CD4-positive, alpha-beta T cell (primary cell): ENCODE results near the gene LY9. TPM values are rescaled to one million over a fixed set of nuclear protein-coding genes. Genes with fewer than 3 reads are reported as not detected.

ENCODE experiments used
- ATAC-seq: fragments of 200-7000 bp; cut with Tn5 transposase; one replicate; pipeline ENCODE4 v1.10.0; 2022; ENCODE audit warnings: mild to moderate bottlenecking; ENCODE audit not compliant: poor library complexity
- CTCF ChIA-PET: fragments of 350-600 bp; sonication (Branson Sonifier 250); formaldehyde crosslinking; loops from one replicate; lab custom pipeline; 2021; ENCODE audit warnings: antibody characterized with exemption, inconsistent platforms; lab: Charles Lee
- POLR2A ChIA-PET: fragments of 350-600 bp; sonication (Branson Sonifier 250); formaldehyde crosslinking; loops from one replicate; lab custom pipeline; 2021; ENCODE audit warnings: antibody characterized with exemption, inconsistent platforms; lab: Charles Lee
- DNase-seq, 14 experiments: peaks; one replicate each; pipeline ENCODE4 v3.0.0-alpha.2; 2013 to 2020; ENCODE audit warnings: mixed read lengths in 2 of 14
- H3K27ac ChIP-seq, 2 donors: one replicate each; pipeline versions ENCODE4 v1.5.1 to v1.7.0; 2013; ENCODE audit warnings: low read length in 2 of 2, low read depth in 1 of 2, mild to moderate bottlenecking in 1 of 2
- H3K27me3 ChIP-seq, 2 experiments: 1 replicate in 1 of 2; 2 replicates in 1 of 2; pipeline versions ENCODE4 v1.6.1 to v1.7.0; 2013; ENCODE audit warnings: low read length in 2 of 2, control low read depth in 1 of 2, mild to moderate bottlenecking in 1 of 2, moderate library complexity in 1 of 2; ENCODE audit not compliant: insufficient read depth in 2 of 2, control insufficient read depth in 1 of 2
- H3K36me3 ChIP-seq: one replicate; pipeline ENCODE4 v1.6.1; 2013; ENCODE audit warnings: low read length, control low read depth; ENCODE audit not compliant: insufficient read depth
- H3K4me1 ChIP-seq: one replicate; pipeline ENCODE4 v1.6.1; 2013; ENCODE audit warnings: low read length, control low read depth; ENCODE audit not compliant: insufficient read depth
- H3K4me3 ChIP-seq: one replicate; pipeline ENCODE4 v1.5.1; 2013; ENCODE audit warnings: mild to moderate bottlenecking, low read length, moderate library complexity
- H3K9me3 ChIP-seq, 2 experiments: 1 replicate in 1 of 2; 2 replicates in 1 of 2; pipeline versions ENCODE4 v1.6.1 to v1.7.0; 2013; ENCODE audit warnings: low read length in 2 of 2, mild to moderate bottlenecking in 2 of 2, control low read depth in 1 of 2, moderate library complexity in 1 of 2; ENCODE audit not compliant: control insufficient read depth in 1 of 2, insufficient read depth in 1 of 2
- H3K27ac Mint-ChIP-seq: one replicate; pipeline ENCODE4 v1.8.0; 2020; ENCODE audit warnings: mixed read lengths
- H3K27me3 Mint-ChIP-seq: one replicate; pipeline ENCODE4 v1.8.0; 2021; ENCODE audit warnings: mixed read lengths
- H3K36me3 Mint-ChIP-seq: one replicate; pipeline ENCODE4 v1.8.0; 2021; ENCODE audit warnings: low read depth, mixed read lengths
- H3K4me1 Mint-ChIP-seq: one replicate; pipeline ENCODE4 v1.8.0; 2021; ENCODE audit warnings: low read depth, mixed read lengths
- H3K4me3 Mint-ChIP-seq: one replicate; pipeline ENCODE4 v1.8.0; 2020; ENCODE audit warnings: mild to moderate bottlenecking, mixed read lengths
- H3K9me3 Mint-ChIP-seq: one replicate; pipeline ENCODE4 v1.8.0; 2020; ENCODE audit warnings: mixed read lengths
- CTCF ChIP-seq: fragments of 200-600 bp; IDR thresholded peaks from one replicate; pipeline ENCODE4 v1.8.0; 2022; ENCODE audit warnings: antibody characterized with exemption, mild to moderate bottlenecking
- intact Hi-C, 2 experiments: fragments of 100-400 bp; cut with DNase I in 1 of 2; cut with micrococcal nuclease in 1 of 2; formaldehyde crosslinking; loops; one replicate each; pipeline versions ENCODE4 v1.15.1 to v1.9.0; 2023 to 2025; cut with DNase I, micrococcal nuclease
- total RNA-seq, 174 experiments: library from RNA in 2 of 174; stranded (reverse) in 2 of 174; gene quantifications; one replicate each; pipeline ENCODE4 v1.2.3 and lab custom pipeline; 2021 to 2026

The LY9 gene
- total RNA-seq, 2 experiments from 2014 or later: 124 TPM

GRCh38 chr1:160830321-160831153 is 34.6 kb downstream of the LY9 start:
- Mint-ChIP-seq H3K27ac (peak overlapping the region; percentile 81), H3K9me3 (no peaks in the 10 kb centered on the region), H3K27me3 (no peaks in the 10 kb centered on the region), H3K4me3 (no peak overlapping the region), H3K36me3 (peaks cover 55% of the 10 kb centered on the region), H3K4me1 (peaks cover 35% of the 10 kb centered on the region)
- Histone ChIP-seq H3K36me3 (peaks cover 15% of the 10 kb centered on the region), H3K9me3 (no peaks in the 10 kb centered on the region), H3K27ac (no peak overlapping the region), H3K4me3 (no peak overlapping the region), H3K4me1 (peaks cover 17% of the 10 kb centered on the region), H3K27me3 (no peaks in the 10 kb centered on the region)
- ChIA-PET POLR2A (interaction anchor here (0.7 to 3.5 kb wide), 4 partner anchors 35 to 121 kb away, joined by 3 to 15 read pairs (median 8); partner anchors contain the start of gene LY9), CTCF (interaction anchor here (0.7 to 3.2 kb wide), 11 partner anchors 32 to 240 kb away, joined by 3 to 25 read pairs (median 5); no protein-coding TSS in a partner anchor)
- TF ChIP-seq CTCF: peak; percentile 87
- ATAC-seq: peak; percentile 84
- peak; percentile 67 to 89 (median 76) for DNase-seq
- intact Hi-C loops: loop anchor here (1.0 to 10.0 kb wide), 6 partner anchors 53 to 264 kb away; partner anchors contain the start of gene KLHDC9 (in 1 of the 2)

- Mint-ChIP-seq H3K27me3 (no peaks in the 10 kb centered on the region), H3K4me3 (no peak overlapping the region), H3K9me3 (no peaks in the 10 kb centered on the region), H3K4me1 (peaks cover 73% of the 10 kb centered on the region), H3K27ac (peak overlapping the region; percentile 96), H3K36me3 (peaks cover 12% of the 10 kb centered on the region)
- Histone ChIP-seq H3K9me3 (no peaks in the 10 kb centered on the region), H3K27ac (no peak overlapping the region), H3K4me3 (no peak overlapping the region), H3K4me1 (peaks cover 53% of the 10 kb centered on the region), H3K36me3 (no peaks in the 10 kb centered on the region), H3K27me3 (no peaks in the 10 kb centered on the region)
- peak in 11 of 14 experiments; percentile 18 to 83 (median 43) for DNase-seq
- intact Hi-C loops: loop anchor here (1.0 to 10.0 kb wide), 9 partner anchors 36 to 262 kb away; partner anchors contain the start of genes ITLN1 (in 2 of the 2), KLHDC9 (in 2 of the 2) and LY9 (in 1 of the 2)
- ATAC-seq: no peak
- POLR2A ChIA-PET: interaction anchor here (0.7 to 4.0 kb wide), 8 partner anchors 38 to 505 kb away, joined by 3 to 50 read pairs (median 6); partner anchors contain the start of genes ITLN1 and LY9
- TF ChIP-seq CTCF: peak; percentile 92
- CTCF ChIA-PET: interaction anchor here (0.6 to 2.5 kb wide), 23 partner anchors 9 to 262 kb away, joined by 3 to 13 read pairs (median 4); partner anchors contain the start of genes ARHGAP30, ITLN1 and LY9
These were observed 39.1 kb downstream of the LY9 start for GRCh38 chr1:160834945-160835565.

GRCh38 chr1:160835751-160836150 is 39.8 kb downstream of the LY9 start:
- Mint-ChIP-seq H3K27ac (peak overlapping the region; percentile 96), H3K9me3 (no peaks in the 10 kb centered on the region), H3K4me3 (peak overlapping the region; percentile 53), H3K36me3 (peaks cover 5% of the 10 kb centered on the region), H3K4me1 (peaks cover 71% of the 10 kb centered on the region), H3K27me3 (no peaks in the 10 kb centered on the region)
- peaks cover 51% of the 10 kb centered on the region for H3K4me1 ChIP-seq
- no peak overlapping the region for H3K27ac ChIP-seq
- TF ChIP-seq CTCF: no peak
- ChIA-PET CTCF (interaction anchor here (1.0 to 2.5 kb wide), 12 partner anchors 14 to 262 kb away, joined by 3 to 13 read pairs (median 5); partner anchors contain the start of gene ITLN1), POLR2A (interaction anchor here (1.3 to 4.0 kb wide), 7 partner anchors 15 to 118 kb away, joined by 4 to 50 read pairs (median 8); partner anchors contain the start of genes ITLN1 and LY9)
- no peak for DNase-seq
- no peaks in the 10 kb centered on the region for H3K36me3 ChIP-seq
- no peaks in the 10 kb centered on the region for H3K27me3 ChIP-seq
- no peaks in the 10 kb centered on the region for H3K9me3 ChIP-seq
- intact Hi-C loops: loop anchor here (1.0 to 10.0 kb wide), 9 partner anchors 37 to 262 kb away; partner anchors contain the start of genes ITLN1 (in 2 of the 2), KLHDC9 (in 2 of the 2) and LY9 (in 1 of the 2)
- no peak overlapping the region for H3K4me3 ChIP-seq
- ATAC-seq: no peak
